AG08396 (cell line): Measurements from ENCODE around the gene CEACAM21.

ENCODE experiments used
- DNase-seq: peaks from one replicate; pipeline ENCODE4 v3.0.0; 2012; ENCODE audit warnings: low spot score, mixed read lengths

The CEACAM21 gene

GRCh38 chr19:41587101-41587837 is 11.3 kb downstream of the CEACAM21 start:
- no peak for DNase-seq

DNA sequence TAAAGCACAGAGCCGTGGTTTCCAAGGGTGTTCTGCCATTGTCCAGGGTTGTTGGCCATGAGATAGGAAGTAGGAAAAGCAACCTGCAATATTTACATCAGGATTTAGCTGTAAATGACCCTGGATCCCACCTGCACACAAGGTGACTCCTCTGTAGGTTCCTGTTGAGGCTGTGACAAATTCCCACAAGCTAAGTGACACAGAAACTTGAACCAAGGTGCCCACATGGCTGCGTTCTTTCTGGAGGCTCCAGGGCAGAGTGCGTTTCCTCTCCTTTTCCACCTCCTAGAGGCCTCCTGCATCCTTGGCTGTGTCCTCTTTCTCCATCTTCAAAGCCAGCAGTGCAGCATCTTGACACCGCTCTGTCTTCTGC is 11.9 kb downstream of the CEACAM21 start:
- DNase-seq, result no peak

DNA sequence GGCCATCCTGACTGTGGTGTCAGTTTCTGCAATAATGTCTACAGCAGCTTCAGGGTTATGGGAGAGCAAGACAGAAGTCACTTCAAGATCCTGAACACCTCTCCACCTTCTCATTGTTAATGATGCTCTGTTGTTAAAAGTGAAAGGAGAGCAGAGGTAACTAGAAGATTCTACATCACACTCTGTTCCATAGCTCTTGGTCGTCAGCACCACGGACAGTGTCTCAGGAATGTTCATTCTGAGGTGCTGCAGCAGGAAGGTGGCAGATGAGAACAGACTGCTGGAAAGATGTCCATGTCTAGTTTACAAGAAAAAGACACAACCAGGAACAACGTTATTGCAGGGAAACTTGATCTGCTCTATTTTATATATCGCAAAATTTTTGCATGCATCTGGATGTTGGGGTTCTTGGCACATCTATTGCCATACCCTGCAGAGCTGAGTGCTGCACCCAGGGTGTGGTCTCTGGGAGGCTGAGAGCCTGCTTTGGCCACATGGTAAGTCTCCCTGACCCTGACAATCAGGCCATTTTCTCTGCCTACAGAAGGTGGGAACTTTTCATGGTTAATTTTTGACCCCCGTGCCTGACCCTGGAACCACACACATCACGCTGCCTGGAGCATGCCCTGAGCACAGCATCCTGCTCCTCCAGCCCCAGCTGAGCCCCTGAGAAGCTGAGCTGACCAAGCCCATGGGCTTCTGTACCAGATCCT is 12.7 kb downstream of the CEACAM21 start:
- peak; percentile 47 for DNase-seq

- no peak for DNase-seq
These were observed 13.4 kb downstream of the CEACAM21 start for GRCh38 chr19:41589371-41589770.

GRCh38 chr19:41590936-41591335 is 15.0 kb downstream of the CEACAM21 start:
- no peak for DNase-seq

- no peak for DNase-seq
These were observed 16.1 kb downstream of the CEACAM21 start for GRCh38 chr19:41591951-41592562.

GRCh38 chr19:41595258-41595889 is 19.4 kb downstream of the CEACAM21 start:
- DNase-seq, result peak; percentile 67

- no peak for DNase-seq
These were observed 19.9 kb downstream of the CEACAM21 start for GRCh38 chr19:41595890-41596280.

- peak; percentile 81 for DNase-seq
These were observed 21.7 kb downstream of the CEACAM21 start for GRCh38 chr19:41597600-41598041.

DNA sequence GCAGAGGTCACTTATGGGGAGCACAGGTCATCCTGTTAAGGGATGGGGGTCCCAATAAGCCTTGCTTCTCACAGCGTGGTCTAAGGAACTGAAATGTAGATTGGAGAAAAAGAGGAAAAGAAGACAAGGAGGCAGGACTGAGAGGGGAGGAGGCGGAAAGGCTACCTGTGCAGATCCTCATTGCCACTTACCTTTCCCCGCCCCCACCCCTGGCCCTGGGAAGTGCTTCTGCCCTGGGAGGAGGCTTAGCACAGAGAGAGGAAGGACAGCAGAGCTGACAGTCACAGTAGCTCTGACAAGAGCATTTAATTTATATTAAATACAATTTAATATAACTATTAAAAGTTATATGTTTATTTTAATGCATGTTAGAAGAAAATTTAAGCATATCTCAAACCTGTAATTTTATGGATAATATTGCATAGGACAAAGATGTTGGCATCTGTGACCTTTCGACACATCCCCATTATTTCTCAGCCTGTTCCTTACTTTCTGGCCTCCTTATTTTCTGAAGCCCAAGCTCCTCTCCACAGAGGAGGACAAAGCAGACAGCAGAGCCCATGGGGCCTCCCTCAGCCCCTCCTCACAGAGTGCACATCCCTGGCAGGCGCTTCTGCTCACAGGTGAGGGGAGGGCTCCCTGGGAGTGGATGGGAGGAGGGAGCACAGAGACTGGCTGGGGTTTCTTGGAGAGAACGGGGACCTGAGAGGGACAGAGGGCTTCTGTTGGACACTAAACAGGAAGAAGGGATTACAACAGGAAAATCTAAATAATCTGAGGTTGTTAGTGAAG is 23.4 kb downstream of the CEACAM21 start:
- no peak for DNase-seq

DNA sequence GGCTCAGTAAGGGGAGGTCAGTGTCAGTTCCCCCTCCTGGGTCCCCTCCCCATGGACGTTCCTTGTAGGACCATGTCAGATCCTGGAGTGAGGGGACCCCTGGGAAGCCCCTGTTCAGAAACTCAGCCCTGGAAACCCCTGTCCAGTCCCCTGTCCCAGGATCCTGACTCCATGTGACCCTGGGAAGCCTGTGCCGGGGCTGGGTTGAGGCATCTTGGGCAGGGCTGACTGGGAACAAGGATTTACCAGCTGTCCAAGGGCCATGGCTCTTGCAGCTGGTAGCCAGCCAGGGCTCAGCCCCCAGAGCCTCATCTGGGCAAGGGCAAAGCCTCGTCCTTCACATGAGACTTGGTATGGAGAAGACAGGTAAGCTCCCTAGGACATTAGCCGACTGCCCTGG is 25.8 kb downstream of the CEACAM21 start:
- DNase-seq, result no peak

DNA sequence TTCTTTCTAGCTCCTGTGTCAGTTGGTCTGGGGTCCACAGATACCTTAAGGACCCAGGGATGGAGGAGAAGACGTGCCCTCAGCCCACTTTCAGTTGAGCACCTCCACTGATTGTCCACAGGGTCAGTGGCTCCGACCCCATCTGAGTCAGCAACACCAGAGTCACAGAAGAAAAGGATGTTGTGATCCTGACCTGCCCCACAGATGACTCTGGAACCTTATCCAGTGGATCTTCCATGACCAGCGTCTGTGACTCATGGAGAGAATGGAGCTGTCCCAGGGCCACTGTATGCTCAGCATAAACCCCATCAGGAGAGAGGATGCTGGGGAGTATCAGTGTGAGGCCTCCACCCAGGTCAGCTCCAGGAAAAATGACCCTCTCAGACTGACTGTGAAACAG is 28.9 kb downstream of the CEACAM21 start:
- DNase-seq, result no peak

DNA sequence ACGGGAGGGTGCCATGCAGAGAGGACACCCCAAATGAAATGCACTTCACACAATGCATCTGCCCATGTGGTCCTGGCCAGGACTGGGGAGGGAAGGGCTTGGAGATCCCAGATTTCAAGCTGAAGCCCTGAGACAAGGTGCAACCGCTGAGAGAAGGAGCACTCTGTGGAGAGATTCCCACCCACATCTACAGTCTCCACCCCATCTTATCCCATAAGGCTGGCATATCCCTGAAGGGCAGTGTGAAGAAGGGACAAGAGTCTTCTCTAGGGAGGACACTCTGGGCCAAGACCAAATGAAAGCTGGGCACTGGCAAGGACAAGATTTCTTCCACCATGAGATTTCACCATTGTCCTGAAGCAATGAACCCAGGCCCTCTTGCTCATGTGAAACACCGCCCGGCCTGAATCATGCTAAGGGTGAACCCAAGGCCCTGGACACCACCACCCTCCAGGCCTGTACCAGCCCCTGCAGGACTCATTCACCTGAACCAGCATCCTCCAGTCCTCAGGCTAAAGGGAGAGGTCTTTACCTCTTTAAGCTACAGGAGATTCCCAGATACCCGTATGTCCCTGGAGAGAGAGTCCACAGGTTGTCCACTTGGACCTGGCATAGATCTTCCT is 30.4 kb downstream of the CEACAM21 start:
- no peak for DNase-seq

DNA sequence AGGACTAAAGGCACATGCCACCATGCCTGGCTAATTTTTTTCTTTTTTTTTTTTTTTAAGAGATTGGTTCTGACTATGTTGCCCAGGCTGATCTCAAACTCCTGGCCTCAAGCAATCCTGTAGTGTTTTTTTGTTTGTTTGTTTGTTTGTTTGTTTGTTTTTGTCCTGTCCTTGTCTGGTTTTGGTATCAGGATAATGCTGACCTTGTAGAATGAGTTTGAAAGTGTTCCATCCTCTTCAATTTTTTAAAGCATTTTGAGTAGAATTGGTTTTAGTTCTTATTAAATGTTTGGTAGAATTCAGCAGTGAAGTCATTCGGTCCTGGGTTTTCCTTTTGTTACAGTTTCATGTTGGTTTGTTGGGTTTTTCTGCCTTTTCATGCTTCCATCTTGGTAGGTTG is 31.7 kb downstream of the CEACAM21 start:
- DNase-seq, result no peak

DNA sequence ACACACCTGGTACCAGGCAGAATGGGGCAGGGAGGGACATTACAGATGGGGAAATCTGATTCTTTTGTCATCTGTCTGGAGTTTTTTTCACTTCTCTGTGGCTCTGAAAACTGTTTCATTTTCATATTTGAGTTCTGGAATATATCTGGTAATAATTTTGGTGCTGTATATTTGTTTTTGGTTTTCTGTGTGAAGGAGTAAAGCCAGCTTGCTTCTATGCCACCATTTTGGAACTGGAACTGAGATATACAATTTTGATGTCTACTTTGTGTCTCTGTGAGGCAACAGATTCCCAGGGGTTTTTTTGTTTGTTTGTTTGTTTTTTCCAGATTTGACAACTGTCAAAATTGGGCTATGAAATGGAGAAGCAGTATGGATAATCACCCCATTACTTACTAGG is 34.8 kb downstream of the CEACAM21 start:
- DNase-seq, result no peak

GRCh38 chr19:41612483-41612882 is 36.5 kb downstream of the CEACAM21 start:
- no peak for DNase-seq

- no peak for DNase-seq
These were observed 39.2 kb downstream of the CEACAM21 start for GRCh38 chr19:41615207-41615606.

- DNase-seq, result no peak
These were observed 41.0 kb downstream of the CEACAM21 start for GRCh38 chr19:41616792-41617621.

- DNase-seq, result no peak
These were observed 42.2 kb downstream of the CEACAM21 start for GRCh38 chr19:41617941-41618730.
